ENCODE data around the gene MBD6.
"Not testable (repeated sequence)": the region's sequence is repeated elsewhere in the genome, so short reads cannot be mapped to it uniquely, and the experiment has no call there.

MBD6 gene

DNA sequence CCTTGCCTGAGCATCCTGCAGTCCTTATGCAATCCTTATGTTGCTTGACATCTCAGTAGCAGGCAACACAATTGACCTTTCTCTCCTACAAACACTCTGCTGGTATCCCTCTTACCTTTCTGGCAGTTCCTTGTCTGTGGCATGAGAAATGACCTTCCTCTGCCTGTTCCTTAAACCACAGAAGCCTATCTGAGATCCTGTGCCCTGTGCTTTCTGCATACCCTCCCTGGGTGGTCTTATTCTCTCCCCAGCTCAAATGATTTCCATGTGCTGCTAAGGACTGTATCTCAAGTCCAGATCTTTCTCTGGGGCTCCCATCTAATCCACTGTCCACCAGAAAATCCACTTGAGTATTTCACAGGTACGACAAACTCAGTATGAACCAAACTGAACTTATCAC is 41.0 kb upstream of the MBD6 start:
- Mint-ChIP-seq H3K27me3 (no peaks in the 10 kb centered on the region), H3K9me3 (no peaks in the 10 kb centered on the region), H3K27ac (peak overlapping the region; percentile 96 to 98), H3K36me3 (ENCODE audit: insufficient read depth) (peaks cover 41% of the 10 kb centered on the region), H3K4me3 (peak overlapping the region; percentile 6 to 98), H3K4me1 (ENCODE audit: low read depth in 2 of 2) (peaks cover 51 to 53% of the 10 kb centered on the region in 2 donors)
- no peak for ATAC-seq (replicated peaks)
- DNase-seq, result no peak

DNA sequence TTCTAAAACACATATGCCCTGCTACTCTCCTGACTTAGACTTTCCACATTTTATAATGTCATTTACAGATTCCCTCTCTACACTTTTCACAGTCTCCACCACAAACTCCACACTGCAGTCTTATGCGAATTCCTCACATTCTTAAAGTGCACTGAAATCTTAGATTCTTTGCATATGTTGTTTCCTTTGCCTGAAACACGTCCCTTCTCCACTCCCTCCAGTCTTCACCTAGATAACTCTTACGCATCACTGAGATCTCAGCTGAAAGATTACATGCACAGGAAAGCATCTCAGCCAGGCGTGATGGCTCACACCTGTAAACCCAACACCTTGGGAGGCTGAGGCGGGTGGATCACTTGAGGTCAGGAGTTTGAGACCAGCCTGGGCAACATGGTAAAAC is 39.2 kb upstream of the MBD6 start:
- Mint-ChIP-seq H3K27ac (peak overlapping the region; percentile 1 to 75), H3K4me3 (no peak overlapping the region), H3K4me1 (ENCODE audit: low read depth in 2 of 2) (peaks cover 39 to 46% of the 10 kb centered on the region in 2 donors), H3K36me3 (ENCODE audit: insufficient read depth) (peaks cover 28% of the 10 kb centered on the region), H3K9me3 (no peaks in the 10 kb centered on the region), H3K27me3 (no peaks in the 10 kb centered on the region)
- ATAC-seq (replicated peaks), result no peak
- no peak for DNase-seq

DNA sequence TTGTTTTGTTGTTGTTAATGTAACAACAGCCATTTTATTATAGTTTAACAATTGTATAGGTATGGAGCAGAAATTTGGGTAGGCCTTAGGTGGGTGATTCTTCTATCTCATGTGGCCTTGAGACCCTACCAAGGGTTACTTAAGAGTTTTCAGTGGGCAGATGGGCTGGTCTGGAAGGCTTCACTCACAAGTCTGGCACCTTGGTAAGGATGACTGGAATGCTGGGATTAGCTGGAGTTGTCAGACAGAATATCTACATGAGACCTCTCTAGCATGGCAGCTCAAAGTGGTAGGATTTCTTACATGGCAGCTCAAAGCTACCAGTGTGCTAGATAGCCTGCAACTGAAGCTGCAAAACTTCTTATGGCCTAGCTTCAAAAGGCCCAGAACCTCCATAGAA is 36.9 kb upstream of the MBD6 start:
- Mint-ChIP-seq H3K27ac (no peak overlapping the region), H3K4me3 (no peak overlapping the region), H3K4me1 (ENCODE audit: low read depth in 2 of 2) (peaks cover 30% of the 10 kb centered on the region in 2 donors), H3K9me3 (no peaks in the 10 kb centered on the region), H3K27me3 (no peaks in the 10 kb centered on the region), H3K36me3 (ENCODE audit: insufficient read depth) (peaks cover 19% of the 10 kb centered on the region)
- no peak for ATAC-seq (replicated peaks)
- DNase-seq, result no peak

DNA sequence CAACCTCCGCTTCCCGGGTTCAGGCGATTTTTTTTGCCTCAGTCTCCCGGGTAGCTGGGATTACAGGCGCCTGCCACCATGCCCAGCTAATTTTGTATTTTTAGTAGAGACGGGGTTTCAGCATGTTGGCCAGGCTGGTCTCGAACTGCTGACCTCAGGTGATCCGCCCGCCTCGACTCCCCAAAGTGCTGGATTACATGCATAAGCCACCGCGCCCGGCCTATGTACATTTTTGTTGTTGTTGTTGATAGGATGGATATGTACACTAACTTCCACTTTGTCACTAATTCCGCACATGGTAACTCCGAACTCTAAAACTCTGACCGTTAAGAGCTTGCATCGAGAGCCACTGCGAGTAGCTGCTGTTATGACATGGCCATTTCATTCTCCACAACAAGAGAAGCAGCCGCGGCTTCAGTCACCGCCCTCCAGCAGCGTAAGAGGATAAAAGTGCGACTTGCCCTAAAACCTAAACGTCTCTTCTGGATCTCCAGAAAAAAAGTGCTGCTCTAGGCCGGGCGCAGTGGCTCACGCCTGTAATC is 35.5 kb upstream of the MBD6 start:
- H3K36me3 Mint-ChIP-seq (ENCODE audit: insufficient read depth), result peaks cover 31% of the 10 kb centered on the region
- H3K4me1 Mint-ChIP-seq (ENCODE audit: low read depth in 2 of 2), result peaks cover 22 to 23% of the 10 kb centered on the region in 2 donors
- peak overlapping the region in 1 of 2 donors; percentile 84 for H3K27ac Mint-ChIP-seq
- DNase-seq, result no peak
- H3K27me3 Mint-ChIP-seq, result no peaks in the 10 kb centered on the region
- no peaks in the 10 kb centered on the region for H3K9me3 Mint-ChIP-seq
- ATAC-seq (replicated peaks), result no peak
- peak overlapping the region; percentile 90 to 99 for H3K4me3 Mint-ChIP-seq

DNA sequence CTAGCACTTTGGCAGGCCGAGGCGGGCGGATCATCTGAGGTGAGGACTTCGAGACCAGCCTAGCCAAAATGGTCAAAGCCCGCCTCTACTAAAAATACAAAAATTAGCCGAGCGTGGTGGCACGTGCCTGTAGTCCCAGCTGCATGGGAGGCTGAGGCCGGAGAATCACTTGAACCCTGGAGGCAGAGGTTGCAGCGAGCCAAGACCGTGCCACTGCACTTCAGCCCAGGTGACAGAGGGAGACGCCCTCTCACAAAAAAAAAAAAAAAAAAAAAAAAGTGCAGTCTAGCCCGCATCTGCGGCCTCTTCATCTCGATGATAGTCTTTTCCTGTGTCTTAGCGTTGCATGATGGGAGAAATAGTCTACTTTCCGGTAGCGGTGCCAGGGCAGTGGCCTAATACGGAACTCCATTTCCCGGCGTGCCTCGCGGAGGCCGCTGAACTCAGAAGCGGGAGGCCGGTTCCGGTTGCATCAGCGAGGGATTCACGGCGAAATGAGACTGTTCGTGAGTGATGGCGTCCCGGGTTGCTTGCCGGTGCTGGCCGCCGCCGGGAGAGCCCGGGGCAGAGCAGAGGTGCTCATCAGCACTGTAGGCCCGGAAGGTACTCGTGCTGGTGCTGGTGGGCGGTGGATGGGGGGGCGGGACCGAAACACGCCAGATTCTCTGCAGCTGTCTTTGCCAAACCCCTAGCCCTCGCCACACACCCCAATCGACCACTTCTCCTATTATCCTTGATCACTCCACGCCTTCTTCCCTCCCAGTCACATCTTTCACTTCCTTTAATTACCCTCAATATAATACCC is 34.8 kb upstream of the MBD6 start, which contains the start of gene MARS1:
MARS1 (plus strand) TSS at position 472 of the 805 bp plus-strand sequence; CDS start at position 495, 23 bp downstream.
- H3K27me3 Mint-ChIP-seq, result no peaks in the 10 kb centered on the region
- DNase-seq (peak; percentile 85 to 86 (median 85)), ATAC-seq (replicated peaks) (peak; percentile 98)
- peak within 1 kb of the TSS; percentile 84 to 97 for H3K27ac Mint-ChIP-seq
- H3K4me1 Mint-ChIP-seq (ENCODE audit: low read depth in 2 of 2), result peaks cover 22 to 23% of the 10 kb centered on the region in 2 donors
- no peaks in the 10 kb centered on the region for H3K9me3 Mint-ChIP-seq
- peak within 1 kb of the TSS; percentile 90 to 99 for H3K4me3 Mint-ChIP-seq
- H3K36me3 Mint-ChIP-seq (ENCODE audit: insufficient read depth), result peaks cover 38% of the 10 kb centered on the region

DNA sequence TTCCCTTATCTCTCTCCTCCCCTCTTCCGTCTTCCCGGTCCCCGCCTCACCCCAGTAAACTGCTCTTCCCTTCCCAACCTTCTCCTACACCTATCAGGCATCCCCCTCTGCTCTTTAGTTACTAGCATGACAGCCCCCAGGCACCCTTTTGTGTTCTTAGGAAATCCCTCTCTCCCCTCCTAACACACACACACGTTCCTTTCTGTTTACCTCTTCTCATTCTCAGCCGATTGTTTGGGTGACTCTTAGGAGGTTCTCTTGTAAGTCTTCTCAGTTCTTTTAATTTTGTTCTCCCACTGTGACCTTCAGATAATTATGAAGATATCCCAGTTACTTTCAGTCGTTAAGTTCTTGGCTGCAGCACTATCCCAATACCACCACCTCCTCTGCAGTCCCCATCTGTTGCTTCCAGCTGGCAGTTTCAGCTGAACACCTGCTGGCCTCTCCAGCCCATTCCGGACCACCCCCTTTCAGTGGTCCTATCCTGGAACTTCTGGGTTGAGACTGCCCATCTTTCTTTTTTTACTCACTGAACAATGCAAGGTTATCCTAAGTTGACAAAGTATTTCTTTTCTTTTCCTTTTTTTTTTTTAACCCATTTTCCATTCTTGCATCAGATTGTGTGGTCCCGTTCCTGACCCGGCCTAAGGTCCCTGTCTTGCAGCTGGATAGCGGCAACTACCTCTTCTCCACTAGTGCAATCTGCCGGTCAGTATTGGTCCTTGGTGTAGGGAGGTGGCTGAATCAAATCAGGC is 34.0 kb upstream of the MBD6 start:
- no peaks in the 10 kb centered on the region for H3K27me3 Mint-ChIP-seq
- no peak for ATAC-seq (replicated peaks)
- H3K9me3 Mint-ChIP-seq, result no peaks in the 10 kb centered on the region
- peak overlapping the region; percentile 90 to 99 for H3K4me3 Mint-ChIP-seq
- peaks cover 40% of the 10 kb centered on the region for H3K36me3 Mint-ChIP-seq (ENCODE audit: insufficient read depth)
- H3K4me1 Mint-ChIP-seq (ENCODE audit: low read depth in 2 of 2), result peaks cover 19 to 23% of the 10 kb centered on the region in 2 donors
- DNase-seq, result no peak
- H3K27ac Mint-ChIP-seq, result peak overlapping the region; percentile 84 to 97

DNA sequence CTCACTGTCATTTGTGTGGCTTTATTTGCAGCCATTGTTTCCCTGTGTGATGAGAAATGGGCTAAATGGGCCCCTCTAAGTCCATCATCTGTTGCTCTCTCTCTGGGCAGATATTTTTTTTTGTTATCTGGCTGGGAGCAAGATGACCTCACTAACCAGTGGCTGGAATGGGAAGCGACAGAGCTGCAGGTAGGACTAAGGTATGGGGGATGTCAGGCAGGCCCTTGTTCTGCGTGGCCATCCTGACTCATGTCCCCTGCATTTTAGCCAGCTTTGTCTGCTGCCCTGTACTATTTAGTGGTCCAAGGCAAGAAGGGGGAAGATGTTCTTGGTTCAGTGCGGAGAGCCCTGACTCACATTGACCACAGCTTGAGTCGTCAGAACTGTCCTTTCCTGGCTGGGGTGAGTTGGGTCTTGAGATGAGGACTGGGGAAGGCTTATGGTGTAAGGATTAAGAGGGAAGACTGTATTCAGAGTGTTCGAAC is 33.4 kb upstream of the MBD6 start:
- Mint-ChIP-seq H3K36me3 (ENCODE audit: insufficient read depth) (peaks cover 44% of the 10 kb centered on the region), H3K27me3 (no peaks in the 10 kb centered on the region), H3K4me1 (ENCODE audit: low read depth in 2 of 2) (peaks cover 19 to 23% of the 10 kb centered on the region in 2 donors), H3K9me3 (no peaks in the 10 kb centered on the region), H3K4me3 (peak overlapping the region; percentile 90 to 99), H3K27ac (peak overlapping the region; percentile 60 to 84)
- DNase-seq (no peak), ATAC-seq (replicated peaks) (no peak)

DNA sequence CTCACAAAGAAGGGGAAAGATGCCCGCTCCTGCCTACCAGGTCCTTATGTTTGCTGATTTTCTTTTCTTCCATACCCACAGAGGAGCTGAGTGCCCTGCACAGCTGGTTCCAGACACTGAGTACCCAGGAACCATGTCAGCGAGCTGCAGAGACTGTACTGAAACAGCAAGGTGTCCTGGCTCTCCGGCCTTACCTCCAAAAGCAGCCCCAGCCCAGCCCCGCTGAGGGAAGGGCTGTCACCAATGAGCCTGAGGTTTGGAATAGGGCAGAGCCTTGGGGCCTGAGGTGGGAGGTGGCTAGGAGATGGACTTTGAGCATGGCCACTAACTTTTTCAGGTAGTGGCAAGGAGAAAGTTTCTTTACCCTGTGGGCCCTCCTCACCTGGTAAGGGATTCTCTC is 32.5 kb upstream of the MBD6 start:
- Mint-ChIP-seq H3K27ac (peak overlapping the region in 1 of 2 donors; percentile 84), H3K36me3 (ENCODE audit: insufficient read depth) (peaks cover 50% of the 10 kb centered on the region), H3K4me1 (ENCODE audit: low read depth in 2 of 2) (peaks cover 19 to 23% of the 10 kb centered on the region in 2 donors), H3K9me3 (no peaks in the 10 kb centered on the region), H3K27me3 (no peaks in the 10 kb centered on the region), H3K4me3 (no peak overlapping the region)
- DNase-seq, result no peak
- no peak for ATAC-seq (replicated peaks)

DNA sequence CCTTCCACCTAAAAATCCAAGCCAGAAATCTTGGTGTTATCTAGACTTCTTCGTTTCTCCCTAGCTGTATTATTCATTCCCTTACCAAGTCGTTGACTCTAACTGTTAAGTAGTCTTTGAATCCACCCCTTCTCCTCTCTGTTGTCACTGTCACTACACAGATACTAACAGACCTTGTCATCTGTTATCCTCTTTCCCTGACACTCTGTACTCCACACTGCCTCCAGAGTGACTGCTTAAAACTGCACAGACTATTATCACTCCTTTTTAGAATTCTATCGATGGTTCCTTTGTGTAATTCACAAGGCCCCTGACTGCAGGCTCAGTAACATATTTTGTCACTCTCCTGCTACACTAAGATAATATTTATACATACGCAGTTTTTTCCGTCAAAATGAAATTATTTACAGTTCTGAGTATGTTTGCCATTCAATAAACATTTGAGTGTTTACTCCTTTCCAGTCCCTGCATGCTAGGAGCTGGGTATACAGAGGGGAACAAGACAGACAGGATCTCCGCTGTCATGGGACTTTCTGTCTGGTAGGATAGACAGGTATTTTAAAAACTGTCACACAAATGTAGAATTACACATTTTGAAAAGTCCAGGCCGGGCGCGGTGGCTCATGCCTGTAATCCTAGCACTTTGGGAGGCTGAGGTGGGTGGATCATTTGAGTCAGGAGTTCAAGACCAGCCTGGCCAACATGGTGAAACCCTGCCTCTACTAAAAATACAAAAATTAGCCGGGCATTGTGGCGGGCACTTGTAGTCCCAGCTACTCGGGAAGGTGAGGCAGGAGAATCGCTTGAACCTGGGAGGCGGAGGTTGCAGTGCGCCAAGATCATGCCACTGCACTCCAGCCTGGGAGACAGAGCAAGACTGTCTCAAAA is 31.0 kb upstream of the MBD6 start:
- DNase-seq (no peak), ATAC-seq (replicated peaks) (no peak)
- no peak overlapping the region for H3K4me3 Mint-ChIP-seq
- H3K27ac Mint-ChIP-seq, result peak overlapping the region in 1 of 2 donors; percentile 50
- no peaks in the 10 kb centered on the region for H3K27me3 Mint-ChIP-seq
- peaks cover 19 to 23% of the 10 kb centered on the region in 2 donors for H3K4me1 Mint-ChIP-seq (ENCODE audit: low read depth in 2 of 2)
- H3K9me3 Mint-ChIP-seq, result no peaks in the 10 kb centered on the region
- peaks cover 58% of the 10 kb centered on the region for H3K36me3 Mint-ChIP-seq (ENCODE audit: insufficient read depth)

DNA sequence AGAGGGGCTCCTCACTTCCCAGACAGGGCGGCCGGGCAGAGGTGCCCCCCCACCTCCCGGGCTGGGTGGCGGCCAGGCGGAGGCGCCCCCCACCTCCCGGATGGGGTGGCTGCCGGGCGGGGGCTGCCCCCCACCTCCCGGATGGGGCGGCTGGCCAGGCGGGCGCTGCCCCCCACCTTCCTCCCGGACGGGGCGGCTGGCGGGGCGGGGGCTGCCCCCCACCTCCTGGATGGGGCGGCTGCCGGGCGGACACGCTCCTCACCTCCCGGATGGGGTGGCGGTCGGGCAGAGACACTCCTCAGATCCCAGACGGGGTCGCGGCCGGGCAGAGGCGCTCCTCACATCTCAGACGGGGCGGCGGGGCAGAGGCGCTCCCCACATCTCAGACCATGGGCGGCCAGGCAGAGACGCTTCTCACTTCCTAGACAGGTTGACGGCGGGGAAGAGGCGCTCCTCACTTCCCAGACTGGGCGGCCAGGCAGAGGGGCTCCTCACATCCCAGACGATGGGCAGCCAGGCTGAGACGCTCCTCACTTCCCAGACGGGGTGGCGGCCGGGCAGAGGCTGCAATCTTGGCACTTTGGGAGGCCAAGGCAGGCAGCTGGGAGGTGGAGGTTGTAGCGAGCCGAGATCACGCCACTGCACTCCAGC is 27.4 kb upstream of the MBD6 start:
- not testable (repeated sequence) for H3K9me3 Mint-ChIP-seq; H3K27ac Mint-ChIP-seq; DNase-seq; H3K4me3 Mint-ChIP-seq; ATAC-seq (replicated peaks); H3K27me3 Mint-ChIP-seq
- peaks cover 79% of the 10 kb centered on the region for H3K36me3 Mint-ChIP-seq (ENCODE audit: insufficient read depth)
- H3K4me1 Mint-ChIP-seq (ENCODE audit: low read depth in 2 of 2), result peaks cover 8 to 15% of the 10 kb centered on the region in 2 donors

DNA sequence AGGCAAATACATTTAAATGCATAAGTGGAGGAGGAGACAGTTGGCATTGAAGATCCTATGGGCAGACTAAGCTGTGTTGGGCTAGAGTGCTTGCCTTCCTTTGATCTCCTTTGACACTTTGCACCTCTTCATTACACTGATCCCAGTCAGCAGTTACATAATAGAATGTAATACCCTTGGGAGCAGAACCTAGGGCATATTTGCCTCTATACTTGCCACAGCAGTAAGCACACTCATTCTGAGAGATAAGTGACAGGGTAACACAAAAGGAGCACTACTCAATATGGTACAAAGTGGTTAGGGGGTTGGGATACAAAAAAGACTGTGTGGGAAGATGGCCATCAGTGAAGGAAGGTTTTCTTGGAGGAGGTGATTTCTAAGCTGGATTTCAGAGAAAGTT is 25.8 kb upstream of the MBD6 start:
- Mint-ChIP-seq H3K27ac (no peak overlapping the region), H3K36me3 (ENCODE audit: insufficient read depth) (peaks cover 78% of the 10 kb centered on the region)

More for the DNA sequence above, 25.8 kb upstream of the MBD6 start:
- no peaks in the 10 kb centered on the region for H3K9me3 Mint-ChIP-seq
- H3K27me3 Mint-ChIP-seq, result no peaks in the 10 kb centered on the region
- peaks cover 7 to 16% of the 10 kb centered on the region in 2 donors for H3K4me1 Mint-ChIP-seq (ENCODE audit: low read depth in 2 of 2)
- ATAC-seq (replicated peaks), result no peak
- no peak overlapping the region for H3K4me3 Mint-ChIP-seq
- no peak for DNase-seq

Measured in effector memory CD8-positive, alpha-beta T cell (primary cell).